GM10847 (cell line): Measurements from ENCODE around the gene STIMATE.

Experiments used
- POLR2A ChIP-seq: IDR thresholded peaks from 2 replicates; pipeline ENCODE4 v1.6.1; 2011; ENCODE audit not compliant: insufficient read length; ENCODE audit errors: extremely low read depth

STIMATE gene

DNA sequence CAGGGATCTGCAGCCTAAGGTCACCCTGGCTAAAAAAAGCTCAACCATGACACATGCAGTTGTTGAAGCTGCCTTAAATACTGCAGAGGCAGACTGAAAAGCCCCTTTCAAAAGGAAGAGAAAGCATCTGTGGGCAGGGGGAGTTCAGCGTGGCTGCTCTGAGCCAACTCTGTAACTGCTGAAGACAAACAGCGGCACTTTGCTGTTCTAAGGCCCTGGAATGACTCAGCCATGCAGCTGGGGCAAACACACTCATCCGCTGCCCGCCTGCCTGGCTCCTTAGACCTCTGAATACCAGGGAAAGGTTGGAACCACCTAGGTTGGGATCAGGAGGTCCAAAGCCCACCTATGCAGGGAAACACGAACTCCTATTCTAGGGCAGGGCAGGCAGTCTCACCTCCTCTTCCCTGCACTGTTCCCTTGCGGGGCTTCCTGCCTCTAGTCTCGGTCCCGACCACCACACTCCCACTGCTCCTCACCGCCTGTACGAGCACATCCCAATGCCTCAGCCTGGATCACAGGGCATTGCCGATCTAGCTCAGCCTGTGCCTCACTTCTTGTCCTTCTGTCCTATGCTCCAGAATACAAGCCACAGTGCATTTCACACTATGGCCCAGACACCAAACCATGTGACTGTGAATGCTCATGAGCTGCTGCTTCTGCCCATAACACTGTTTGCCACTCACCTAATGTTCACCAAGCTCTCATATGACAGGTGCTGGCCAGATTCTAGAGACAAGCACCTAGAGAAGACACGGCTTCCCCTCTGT, 56.0 kb downstream of the STIMATE start:
- TF ChIP-seq POLR2A: no peak

DNA sequence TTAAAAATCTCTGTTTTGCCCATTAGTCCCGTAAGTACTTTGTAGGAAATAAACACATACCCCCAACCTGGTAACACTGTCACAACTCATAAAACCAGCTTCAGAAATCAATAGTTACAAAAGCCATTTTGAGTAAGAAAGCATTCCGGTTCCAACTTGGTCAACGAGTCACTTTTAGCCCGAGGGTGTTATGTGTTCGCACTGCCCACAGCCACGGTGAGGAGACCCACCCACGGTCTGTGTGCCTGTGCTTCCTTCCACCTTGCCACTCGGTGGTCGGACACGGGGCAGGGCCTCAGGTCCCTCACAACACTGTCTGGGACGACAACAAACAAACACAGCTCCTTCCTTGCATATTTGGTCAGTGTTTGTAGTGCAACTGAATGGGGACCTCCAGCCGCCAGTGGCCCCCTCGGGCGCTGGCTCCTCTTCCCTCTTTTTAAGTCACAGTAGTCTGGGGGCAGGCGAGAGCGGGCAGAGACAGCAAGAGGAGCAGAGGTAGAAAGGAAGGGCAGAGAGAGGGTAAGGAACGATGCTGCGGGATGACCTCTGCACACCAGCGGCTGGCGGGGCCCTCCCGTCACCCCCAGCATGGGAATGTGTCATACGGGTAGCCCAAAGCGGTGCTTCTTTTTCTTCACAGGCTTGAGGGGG, 57.3 kb downstream of the STIMATE start:
- TF ChIP-seq POLR2A: no peak

DNA sequence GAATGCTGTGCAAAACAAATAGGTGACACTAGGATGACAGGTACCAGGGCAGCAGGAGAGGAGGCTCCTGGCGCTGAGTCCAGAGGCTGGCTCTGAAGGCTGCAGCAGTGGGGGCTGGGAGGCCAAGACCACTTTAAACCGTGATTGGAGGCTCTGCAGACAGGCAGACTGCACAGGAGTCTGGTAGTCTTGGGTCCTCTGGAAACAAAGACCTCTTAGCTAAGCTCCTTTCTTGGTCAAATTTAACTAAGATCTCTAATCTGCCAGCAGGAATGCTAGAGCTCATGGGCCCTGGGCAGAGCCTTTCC, 58.1 kb downstream of the STIMATE start:
- no peak for TF ChIP-seq POLR2A

DNA sequence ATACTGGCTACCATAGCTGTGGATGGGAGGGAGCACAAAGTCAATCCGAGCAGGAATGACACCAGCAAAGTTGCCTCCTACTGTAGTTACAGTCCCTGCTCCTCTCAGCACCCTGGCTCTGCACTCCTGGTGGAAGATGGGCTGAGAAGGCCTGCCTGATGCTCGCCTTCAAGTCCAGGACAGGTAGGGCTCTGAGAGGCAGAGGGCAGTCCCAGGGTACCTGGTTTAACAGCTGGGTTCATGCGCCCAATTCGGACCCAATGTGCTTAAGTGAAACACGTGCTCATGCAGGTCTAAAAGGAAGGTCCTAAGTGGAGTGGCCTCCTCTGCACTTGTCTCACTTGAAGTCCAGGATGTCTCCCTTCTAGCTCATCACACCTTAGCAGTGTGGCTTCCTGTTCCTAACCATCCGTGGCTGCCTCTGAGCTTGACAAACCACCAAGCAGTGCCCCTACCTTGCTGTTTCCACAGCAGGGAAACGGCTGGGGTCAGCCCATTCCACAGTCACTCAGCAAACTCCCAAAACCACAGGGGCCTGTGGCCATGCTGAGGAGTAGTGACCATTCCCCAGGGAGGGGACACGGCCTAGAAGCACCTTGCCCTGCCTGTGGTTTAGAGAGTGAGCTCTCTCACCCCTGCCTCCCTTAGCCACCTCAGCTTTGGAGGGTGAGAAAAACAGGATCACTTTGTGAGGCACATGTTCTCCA, 58.6 kb downstream of the STIMATE start:
- no peak for TF ChIP-seq POLR2A

DNA sequence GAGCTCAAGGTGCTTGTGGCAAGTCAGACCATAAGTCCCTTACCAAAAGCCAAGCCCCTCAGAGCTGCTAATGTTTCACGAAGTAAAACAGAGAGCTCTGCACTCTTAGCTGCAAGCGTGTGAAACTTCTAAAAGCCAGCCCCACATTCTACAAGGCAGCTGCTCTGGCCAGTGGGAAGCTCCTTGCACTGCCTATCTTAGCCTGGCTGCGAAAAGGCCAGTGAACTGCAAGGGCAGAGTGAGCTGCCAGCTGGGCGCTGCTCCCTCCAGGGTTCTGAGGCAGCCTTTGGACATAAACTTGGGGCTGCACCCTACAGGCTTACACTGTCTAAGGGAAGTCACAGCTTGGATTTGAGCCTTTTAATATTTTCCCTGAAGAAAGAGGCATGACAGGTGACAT, 60.4 kb downstream of the STIMATE start:
- TF ChIP-seq POLR2A: no peak

DNA sequence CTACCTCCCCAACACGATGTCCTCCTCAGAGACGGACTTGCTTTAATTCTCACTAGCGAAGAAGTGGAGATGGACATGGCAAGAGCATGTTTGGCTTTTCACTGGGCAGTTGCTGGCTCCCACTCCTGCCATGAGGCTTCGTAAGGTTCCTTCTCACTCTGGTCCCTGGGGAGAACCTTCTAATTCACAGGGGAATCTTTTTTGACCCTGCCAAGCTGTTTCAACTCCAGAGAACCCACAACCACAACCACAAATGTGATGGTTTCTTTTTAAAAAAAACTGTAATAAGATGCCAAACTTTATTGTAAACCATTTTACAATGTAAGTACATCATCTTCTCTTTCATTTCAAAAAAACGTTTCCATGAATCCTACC, 60.9 kb downstream of the STIMATE start:
- no peak for TF ChIP-seq POLR2A

DNA sequence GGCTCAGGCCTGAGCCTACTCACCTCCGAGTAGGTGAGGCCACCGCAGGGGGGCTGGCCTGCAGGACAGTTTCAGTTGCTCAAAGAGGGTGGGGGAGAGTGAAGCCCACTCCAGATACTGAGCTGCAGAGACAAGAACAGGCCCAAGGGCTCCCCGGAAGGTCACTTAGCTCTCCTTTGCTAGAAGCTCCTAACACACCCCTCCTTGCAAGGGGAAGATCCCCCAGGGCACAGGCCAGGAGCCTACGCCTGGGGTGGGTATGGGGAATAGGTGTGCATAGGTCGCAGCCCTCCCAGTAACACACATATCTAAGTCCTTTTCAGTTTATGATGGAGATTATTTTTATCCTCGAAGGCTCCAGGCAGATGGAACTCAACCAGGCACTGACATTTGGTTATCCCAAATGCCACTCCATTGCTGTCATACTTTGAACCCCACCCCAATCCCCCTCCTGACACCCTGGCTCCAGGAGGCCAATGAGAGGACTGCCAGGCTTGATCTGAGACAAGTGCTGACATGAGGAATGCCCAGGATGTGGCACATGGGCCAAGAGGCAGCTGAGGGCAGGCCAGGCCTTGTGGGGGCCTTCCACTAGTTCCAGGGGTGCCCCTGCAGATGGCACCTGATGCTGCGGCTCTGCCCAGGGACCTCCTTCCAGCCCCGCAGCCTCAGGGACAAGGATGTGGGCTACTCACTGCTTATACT, 61.4 kb downstream of the STIMATE start:
- TF ChIP-seq POLR2A: no peak

DNA sequence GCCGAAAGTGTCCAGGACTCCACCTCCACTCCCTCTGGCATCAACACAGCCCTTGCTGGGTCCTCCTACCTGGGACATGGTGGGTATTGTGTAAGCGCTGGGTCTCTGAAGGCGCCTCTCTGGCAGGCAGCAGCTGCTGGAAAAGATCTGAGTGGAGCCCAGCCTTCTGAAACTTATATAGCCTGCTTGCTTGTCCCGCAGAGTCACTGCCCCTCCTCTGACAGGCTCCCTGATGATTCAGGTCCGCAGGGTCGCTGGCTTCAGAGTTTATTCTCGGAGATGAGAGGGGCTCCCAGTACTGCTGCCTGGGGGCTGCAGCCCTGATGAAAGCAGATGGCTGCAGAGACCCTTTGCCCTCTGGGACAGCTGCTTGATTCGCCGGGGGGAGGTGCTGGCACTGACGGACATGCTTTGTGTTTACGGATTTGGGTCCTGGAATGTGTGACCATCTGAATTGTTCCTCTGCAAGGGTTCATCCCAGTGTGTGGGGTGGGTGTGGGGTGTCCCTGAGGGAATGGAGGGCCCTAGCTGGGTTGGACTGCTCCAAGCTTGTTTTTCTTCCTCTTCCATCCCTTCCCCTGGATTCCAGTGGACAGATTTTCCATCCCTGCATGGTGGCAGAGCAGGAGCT, 62.4 kb downstream of the STIMATE start, which contains the start of gene MUSTN1:
MUSTN1 (minus strand) TSS at position 149 of the 631 bp plus-strand sequence; CDS start at position 78, 71 bp downstream.
- TF ChIP-seq POLR2A: no peak

DNA sequence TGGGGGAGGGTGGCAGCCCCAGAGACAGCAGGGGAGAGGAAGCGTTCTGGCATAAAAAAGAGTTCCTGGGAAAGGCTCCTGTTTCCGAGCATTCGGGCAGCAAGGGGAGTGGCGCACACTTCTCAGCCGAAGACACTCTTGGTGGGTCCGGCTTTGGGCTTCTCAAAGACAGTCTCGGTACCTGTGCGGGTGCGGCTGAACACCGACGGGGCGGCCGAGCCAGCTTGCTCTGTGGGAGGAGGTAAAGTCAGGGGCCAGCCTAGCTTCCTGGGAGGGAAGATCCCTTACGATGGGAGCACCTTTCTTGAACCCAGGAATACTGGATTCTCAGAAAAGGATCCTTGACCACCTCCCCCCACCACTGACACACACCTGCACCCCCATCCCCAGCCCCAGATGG, 64.1 kb downstream of the STIMATE start:
- TF ChIP-seq POLR2A: no peak

DNA sequence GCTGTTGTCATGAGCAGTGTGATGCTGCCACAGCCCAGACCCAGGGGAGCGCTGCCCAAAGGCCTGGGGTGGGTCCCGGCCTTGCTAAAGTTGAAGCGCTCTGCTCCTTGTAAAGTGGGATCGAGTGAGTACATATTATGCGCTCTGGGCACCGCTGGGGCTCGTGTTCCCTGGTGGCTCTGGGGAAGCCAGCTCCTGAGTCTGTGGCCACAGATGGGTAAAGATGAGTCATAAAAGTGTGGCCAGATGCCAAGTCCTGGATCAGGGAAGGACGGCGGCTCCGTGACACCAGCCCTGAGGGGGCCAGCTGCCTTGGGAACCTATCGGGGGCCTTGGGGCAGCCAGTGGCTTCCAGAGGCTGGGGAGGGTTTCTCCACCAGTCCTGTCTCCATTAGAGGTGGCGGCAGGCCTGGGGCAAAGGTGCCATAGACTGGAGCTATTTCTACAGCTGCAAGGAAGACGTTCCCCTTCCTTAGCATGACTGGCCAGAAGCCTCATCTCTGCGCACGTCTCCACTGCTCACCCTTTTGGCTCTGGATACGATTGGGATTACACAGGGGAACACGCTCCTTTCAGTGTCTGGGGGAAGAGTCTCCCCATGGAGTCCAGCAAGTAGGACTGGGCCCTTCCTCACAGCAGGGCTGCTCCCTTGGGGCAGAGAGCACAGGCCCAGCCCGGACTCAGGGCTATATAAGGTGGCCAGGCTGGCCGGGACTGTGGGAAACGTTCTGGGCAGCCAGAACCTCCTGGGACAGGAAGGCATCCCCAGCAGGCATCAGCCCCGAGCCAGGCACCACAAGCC, 65.6 kb downstream of the STIMATE start:
- TF ChIP-seq POLR2A: no peak

DNA sequence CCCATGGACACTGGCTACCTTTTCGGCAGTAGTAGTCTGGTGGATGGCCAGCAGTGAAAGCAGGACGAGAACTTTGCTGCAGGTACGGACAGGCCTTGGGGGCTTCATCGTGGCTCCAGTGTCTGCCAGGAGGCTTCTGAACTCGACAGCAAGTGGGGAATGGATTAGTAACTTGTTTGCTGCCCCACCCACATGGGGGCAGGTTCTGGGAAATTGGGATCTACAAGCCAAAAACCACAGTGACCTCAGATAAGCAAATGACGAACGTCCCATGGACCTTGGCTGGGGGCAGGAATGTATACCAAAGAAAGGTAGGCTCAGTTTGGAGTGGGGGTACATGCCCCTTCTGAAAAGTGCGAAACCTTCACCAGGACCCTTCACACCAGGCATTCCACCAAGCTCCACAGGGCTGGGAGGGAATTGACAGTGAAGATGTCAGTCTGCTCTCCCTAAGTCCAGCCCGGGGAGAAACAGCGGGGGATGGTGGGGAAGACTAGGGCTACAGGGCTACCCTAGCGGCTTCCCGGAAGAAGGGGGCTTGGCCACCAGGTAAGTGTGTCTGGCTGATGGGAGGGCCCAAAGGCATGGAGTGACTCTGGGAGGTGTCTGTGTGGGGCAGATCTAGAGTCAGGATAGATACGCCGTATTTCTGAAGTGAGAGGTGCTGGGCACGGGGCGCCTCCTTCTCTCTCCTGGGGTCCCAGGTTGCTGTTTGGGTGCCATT, 66.7 kb downstream of the STIMATE start, which contains the start of gene ITIH4:
ITIH4 (minus strand) TSS at position 138 of the 724 bp plus-strand sequence; CDS start at position 108, 30 bp downstream.
- TF ChIP-seq POLR2A: no peak

DNA sequence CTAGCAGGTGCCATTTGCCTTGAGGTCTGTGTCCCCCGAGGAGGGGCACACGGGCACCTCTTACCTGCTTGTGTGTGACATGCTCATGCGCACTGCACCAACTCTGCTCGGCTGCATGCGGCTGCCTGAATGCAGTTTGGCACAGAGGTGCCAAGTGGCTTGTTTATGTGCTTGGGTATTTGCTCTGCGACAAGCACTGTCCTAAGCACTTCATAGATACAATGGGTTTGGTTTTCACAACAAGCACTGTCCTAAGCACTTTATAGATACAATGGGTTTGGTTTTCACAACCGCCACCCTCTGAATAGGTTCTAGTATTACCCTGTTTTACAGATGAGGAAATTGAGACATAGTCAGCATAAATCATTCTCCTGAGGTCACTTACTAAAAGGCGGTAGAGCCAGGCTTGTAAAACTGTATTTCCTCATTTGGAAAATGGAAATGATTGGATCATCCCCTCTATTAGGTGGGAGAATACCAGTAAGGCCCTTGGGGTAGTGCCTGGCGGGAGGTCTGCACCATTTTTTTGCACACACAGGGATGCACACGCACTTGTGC, 67.4 kb downstream of the STIMATE start:
- no peak for TF ChIP-seq POLR2A

DNA sequence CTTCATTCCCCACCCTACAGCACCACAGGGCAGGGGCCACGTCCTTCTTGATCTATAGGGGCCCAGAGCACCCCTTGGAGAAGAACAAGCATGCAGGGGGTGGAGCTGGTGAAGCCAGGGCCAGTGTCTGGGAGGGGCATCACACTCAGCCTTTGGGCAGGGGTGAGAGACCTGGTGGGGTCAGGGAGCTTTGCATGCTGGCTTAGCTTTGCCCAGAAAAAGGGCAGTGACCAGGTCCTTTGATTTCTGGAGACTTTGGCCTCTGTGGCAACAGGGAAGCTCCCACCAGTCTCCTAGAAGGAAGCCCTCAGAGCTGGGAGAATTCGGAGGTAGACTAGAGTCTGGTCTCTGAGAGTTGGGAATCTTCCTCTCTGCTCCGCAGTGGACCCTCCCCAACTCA, 67.9 kb downstream of the STIMATE start:
- no peak for TF ChIP-seq POLR2A
